ENCODE measurements around the gene ABHD5. TPM values are rescaled to one million over a fixed set of nuclear protein-coding genes. Genes with fewer than 3 reads are reported as not detected.

Gene ABHD5
- total and polyA plus RNA-seq, 10 of the 15 experiments (the other 5 are each of a cell fraction or from before 2014, with no cell fraction given), result 5.5 to 24.4 (median 9.5) TPM

DNA sequence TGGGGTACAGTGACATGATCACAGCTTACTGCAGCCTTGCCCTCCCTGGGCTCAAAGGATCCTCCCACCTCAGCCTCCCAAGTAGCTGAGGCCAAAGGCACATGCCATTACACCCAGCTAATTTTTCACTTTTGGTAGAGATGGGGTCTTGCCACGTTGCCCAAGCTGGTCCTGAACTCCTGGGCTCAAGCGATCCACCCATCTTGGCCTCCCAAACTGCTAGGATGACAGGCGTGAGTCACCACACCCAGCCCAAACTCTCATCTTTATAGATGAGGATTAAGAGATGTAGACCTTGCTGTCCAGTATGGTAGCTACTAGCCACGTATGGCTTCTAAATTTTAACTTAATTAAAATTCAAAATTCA lies 4.4 kb upstream of the ABHD5 start:
- ATAC-seq (no peak), DNase-seq (ENCODE audit: low read depth, low spot score) (no peak), FAIRE-seq (no peak)
- Histone ChIP-seq H3K27me3 (replicated peaks in 1 of 2; ENCODE audit: control insufficient read depth in 2 of 2, insufficient read depth in 2 of 2, low read length in 1 of 2) (no peaks in the 10 kb centered on the region), H3K9me3 (replicated peaks; ENCODE audit: control insufficient read depth, insufficient read depth, low read length) (no peaks in the 10 kb centered on the region), H4K20me1 (ENCODE audit: control insufficient read depth, insufficient read depth) (no peaks in the 10 kb centered on the region), H3K36me3 (ENCODE audit: control insufficient read depth in 2 of 2, insufficient read depth in 2 of 2, low read length in 1 of 2) (no peaks in the 10 kb centered on the region), H3K4me1 (ENCODE audit: control insufficient read depth, insufficient read depth, low read length) (0 out of 2 replicates have a peak, but pooled peaks cover 6% of the 10 kb centered on the region), H3K4me3 (no peak overlapping the region), H3K9ac (ENCODE audit: control insufficient read depth, insufficient read depth, low read length) (no peak overlapping the region), H3K4me2 (ENCODE audit: control insufficient read depth, insufficient read depth) (no peak overlapping the region), H3K79me2 (ENCODE audit: control insufficient read depth, insufficient read depth, low read length) (peaks cover under 1% of the 10 kb centered on the region; the same call in 1 of the 2 replicates), H2AFZ (ENCODE audit: control insufficient read depth, low read depth, low read length) (no peak overlapping the region), H3K27ac (ENCODE audit: control insufficient read depth, insufficient read depth) (no peak overlapping the region)
- no TSS peak for BruUV-seq (replicated peaks)
- CTCF ChIA-PET, result interaction anchor here (0.9 to 1.5 kb wide), 2 partner anchors 11 to 19 kb away, joined by 3 read pairs; no protein-coding TSS in a partner anchor
- intact Hi-C loops (cut with micrococcal nuclease; ENCODE audit: unreplicated experiment), result no loop called here
- in situ Hi-C loops (cut with MboI), result no loop called here
- RAD21 ChIA-PET (ENCODE audit: unreplicated experiment), result no interaction called here
- POLR2A ChIA-PET, result interaction anchor here (0.5 kb wide), 1 partner anchor 149 kb away, joined by 6 read pairs; no protein-coding TSS in a partner anchor
- 43% methylated on average over 4 of the region's 4 CpGs for WGBS (ENCODE audit: insufficient coverage, insufficient replicate concordance, low lambda C conversion rate, missing lambda C conversion rate)
- SMC1A ChIA-PET (ENCODE audit: uncharacterized antibody, unreplicated experiment), result no interaction called here
- TF ChIP-seq MYC (IDR thresholded peaks at IDR 0.05; ENCODE audit: insufficient read depth, insufficient read length, insufficient replicate concordance, low read length, severe bottlenecking) (no peak), NRF1 (conservative IDR thresholded peaks at IDR 0.05; ENCODE audit: low read depth, low read length) (no peak), NKRF (conservative IDR thresholded peaks at IDR 0.05) (no peak), SP1 (IDR thresholded peaks at IDR 0.05; ENCODE audit: low read depth, low read length) (no peak), CBFB (IDR thresholded peaks at IDR 0.05; ENCODE audit: low read depth) (no peak), KDM1A (IDR thresholded peaks at IDR 0.05; ENCODE audit: borderline replicate concordance) (no peak), RAD21 (IDR thresholded peaks at IDR 0.05; ENCODE audit: insufficient read depth, low read depth, low read length) (no peak), E2F4 (IDR thresholded peaks at IDR 0.05; ENCODE audit: low read depth, low read length) (no peak), EED (IDR thresholded peaks at IDR 0.05; ENCODE audit: low read depth) (no peak), RBBP5 (conservative IDR thresholded peaks at IDR 0.05) (no peak), NR2F1 (conservative IDR thresholded peaks at IDR 0.05) (no peak), BCL11A (IDR thresholded peaks at IDR 0.05; ENCODE audit: low read depth, low read length) (no peak), BHLHE40 (IDR thresholded peaks at IDR 0.05; ENCODE audit: borderline replicate concordance in 1 of 2, low read depth in 2 of 2, low read length in 1 of 2) (no peak), YBX1 (IDR thresholded peaks at IDR 0.05) (no peak), SUZ12 (IDR thresholded peaks at IDR 0.05; ENCODE audit: unreplicated experiment) (no peak), CBX3 (IDR thresholded peaks at IDR 0.05; ENCODE audit: borderline replicate concordance, low read depth) (no peak)
- TF ChIP-seq, protein P1, sequence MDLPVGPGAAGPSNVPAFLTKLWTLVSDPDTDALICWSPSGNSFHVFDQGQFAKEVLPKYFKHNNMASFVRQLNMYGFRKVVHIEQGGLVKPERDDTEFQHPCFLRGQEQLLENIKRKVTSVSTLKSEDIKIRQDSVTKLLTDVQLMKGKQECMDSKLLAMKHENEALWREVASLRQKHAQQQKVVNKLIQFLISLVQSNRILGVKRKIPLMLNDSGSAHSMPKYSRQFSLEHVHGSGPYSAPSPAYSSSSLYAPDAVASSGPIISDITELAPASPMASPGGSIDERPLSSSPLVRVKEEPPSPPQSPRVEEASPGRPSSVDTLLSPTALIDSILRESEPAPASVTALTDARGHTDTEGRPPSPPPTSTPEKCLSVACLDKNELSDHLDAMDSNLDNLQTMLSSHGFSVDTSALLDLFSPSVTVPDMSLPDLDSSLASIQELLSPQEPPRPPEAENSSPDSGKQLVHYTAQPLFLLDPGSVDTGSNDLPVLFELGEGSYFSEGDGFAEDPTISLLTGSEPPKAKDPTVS (IDR thresholded peaks at IDR 0.05; ENCODE audit: low read depth, low read length), result no peak
- TF ChIP-seq, protein P2, sequence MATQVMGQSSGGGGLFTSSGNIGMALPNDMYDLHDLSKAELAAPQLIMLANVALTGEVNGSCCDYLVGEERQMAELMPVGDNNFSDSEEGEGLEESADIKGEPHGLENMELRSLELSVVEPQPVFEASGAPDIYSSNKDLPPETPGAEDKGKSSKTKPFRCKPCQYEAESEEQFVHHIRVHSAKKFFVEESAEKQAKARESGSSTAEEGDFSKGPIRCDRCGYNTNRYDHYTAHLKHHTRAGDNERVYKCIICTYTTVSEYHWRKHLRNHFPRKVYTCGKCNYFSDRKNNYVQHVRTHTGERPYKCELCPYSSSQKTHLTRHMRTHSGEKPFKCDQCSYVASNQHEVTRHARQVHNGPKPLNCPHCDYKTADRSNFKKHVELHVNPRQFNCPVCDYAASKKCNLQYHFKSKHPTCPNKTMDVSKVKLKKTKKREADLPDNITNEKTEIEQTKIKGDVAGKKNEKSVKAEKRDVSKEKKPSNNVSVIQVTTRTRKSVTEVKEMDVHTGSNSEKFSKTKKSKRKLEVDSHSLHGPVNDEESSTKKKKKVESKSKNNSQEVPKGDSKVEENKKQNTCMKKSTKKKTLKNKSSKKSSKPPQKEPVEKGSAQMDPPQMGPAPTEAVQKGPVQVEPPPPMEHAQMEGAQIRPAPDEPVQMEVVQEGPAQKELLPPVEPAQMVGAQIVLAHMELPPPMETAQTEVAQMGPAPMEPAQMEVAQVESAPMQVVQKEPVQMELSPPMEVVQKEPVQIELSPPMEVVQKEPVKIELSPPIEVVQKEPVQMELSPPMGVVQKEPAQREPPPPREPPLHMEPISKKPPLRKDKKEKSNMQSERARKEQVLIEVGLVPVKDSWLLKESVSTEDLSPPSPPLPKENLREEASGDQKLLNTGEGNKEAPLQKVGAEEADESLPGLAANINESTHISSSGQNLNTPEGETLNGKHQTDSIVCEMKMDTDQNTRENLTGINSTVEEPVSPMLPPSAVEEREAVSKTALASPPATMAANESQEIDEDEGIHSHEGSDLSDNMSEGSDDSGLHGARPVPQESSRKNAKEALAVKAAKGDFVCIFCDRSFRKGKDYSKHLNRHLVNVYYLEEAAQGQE (IDR thresholded peaks at IDR 0.05; ENCODE audit: low read depth, low read length), result no peak

Measured in GM12878 (cell line).